Panc1 (cell line): ENCODE measurements around the gene LTBP2.

Source experiments
- POLR2AphosphoS5 ChIP-seq: IDR thresholded peaks from 2 replicates; pipeline ENCODE4 v1.6.1; 2012; ENCODE audit warnings: mild to moderate bottlenecking, low read depth, low read length, moderate library complexity
- SIN3A ChIP-seq: IDR thresholded peaks from 2 replicates; pipeline ENCODE4 v1.6.1; 2012; ENCODE audit warnings: low read depth, mild to moderate bottlenecking, low read length, moderate library complexity, borderline replicate concordance; ENCODE audit not compliant: insufficient read depth
- TF ChIP-seq, protein P1 (sequence below): fragments of 450-650 bp; IDR thresholded peaks from 2 replicates; pipeline ENCODE4 v1.5.1; 2017; ENCODE audit warnings: mild to moderate bottlenecking
- TF ChIP-seq, protein P2 (sequence below), 2 experiments: IDR thresholded peaks; 2 replicates each; pipeline ENCODE4 v1.6.1; 2011 to 2012; ENCODE audit warnings: low read depth in 2 of 2, control low read depth in 1 of 2, low read length in 1 of 2, mild to moderate bottlenecking in 1 of 2, moderate library complexity in 1 of 2; ENCODE audit not compliant: insufficient read depth in 1 of 2

DNA sequence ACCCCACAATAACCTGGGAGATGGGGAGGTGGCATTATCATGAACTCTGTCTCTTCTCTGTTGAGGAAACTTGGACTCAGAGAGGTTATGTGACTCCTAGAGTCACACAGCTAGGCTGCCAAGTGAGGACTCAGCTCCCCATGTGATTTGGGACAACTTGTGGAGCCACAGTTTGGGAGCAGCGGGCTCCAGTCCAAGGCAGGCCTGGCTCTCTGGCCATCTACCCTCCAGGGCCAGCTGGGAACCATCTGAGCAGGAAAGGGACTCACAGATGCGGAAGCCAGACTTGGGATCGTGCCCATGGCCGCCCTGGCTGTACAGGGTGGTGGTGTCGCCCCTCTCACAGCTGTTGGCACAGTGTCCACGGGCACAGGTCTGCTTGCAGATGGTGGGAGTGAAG, 59.4 kb downstream of the LTBP2 start:
- TF ChIP-seq, protein P1, sequence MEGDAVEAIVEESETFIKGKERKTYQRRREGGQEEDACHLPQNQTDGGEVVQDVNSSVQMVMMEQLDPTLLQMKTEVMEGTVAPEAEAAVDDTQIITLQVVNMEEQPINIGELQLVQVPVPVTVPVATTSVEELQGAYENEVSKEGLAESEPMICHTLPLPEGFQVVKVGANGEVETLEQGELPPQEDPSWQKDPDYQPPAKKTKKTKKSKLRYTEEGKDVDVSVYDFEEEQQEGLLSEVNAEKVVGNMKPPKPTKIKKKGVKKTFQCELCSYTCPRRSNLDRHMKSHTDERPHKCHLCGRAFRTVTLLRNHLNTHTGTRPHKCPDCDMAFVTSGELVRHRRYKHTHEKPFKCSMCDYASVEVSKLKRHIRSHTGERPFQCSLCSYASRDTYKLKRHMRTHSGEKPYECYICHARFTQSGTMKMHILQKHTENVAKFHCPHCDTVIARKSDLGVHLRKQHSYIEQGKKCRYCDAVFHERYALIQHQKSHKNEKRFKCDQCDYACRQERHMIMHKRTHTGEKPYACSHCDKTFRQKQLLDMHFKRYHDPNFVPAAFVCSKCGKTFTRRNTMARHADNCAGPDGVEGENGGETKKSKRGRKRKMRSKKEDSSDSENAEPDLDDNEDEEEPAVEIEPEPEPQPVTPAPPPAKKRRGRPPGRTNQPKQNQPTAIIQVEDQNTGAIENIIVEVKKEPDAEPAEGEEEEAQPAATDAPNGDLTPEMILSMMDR = no peak
- TF ChIP-seq POLR2AphosphoS5 (no peak), SIN3A (no peak)
- TF ChIP-seq, protein P2, sequence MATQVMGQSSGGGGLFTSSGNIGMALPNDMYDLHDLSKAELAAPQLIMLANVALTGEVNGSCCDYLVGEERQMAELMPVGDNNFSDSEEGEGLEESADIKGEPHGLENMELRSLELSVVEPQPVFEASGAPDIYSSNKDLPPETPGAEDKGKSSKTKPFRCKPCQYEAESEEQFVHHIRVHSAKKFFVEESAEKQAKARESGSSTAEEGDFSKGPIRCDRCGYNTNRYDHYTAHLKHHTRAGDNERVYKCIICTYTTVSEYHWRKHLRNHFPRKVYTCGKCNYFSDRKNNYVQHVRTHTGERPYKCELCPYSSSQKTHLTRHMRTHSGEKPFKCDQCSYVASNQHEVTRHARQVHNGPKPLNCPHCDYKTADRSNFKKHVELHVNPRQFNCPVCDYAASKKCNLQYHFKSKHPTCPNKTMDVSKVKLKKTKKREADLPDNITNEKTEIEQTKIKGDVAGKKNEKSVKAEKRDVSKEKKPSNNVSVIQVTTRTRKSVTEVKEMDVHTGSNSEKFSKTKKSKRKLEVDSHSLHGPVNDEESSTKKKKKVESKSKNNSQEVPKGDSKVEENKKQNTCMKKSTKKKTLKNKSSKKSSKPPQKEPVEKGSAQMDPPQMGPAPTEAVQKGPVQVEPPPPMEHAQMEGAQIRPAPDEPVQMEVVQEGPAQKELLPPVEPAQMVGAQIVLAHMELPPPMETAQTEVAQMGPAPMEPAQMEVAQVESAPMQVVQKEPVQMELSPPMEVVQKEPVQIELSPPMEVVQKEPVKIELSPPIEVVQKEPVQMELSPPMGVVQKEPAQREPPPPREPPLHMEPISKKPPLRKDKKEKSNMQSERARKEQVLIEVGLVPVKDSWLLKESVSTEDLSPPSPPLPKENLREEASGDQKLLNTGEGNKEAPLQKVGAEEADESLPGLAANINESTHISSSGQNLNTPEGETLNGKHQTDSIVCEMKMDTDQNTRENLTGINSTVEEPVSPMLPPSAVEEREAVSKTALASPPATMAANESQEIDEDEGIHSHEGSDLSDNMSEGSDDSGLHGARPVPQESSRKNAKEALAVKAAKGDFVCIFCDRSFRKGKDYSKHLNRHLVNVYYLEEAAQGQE (IDR thresholded peaks at IDR 0.05; ENCODE audit: insufficient read depth in 1 of 2, low read depth in 2 of 2, low read length in 1 of 2) = no peak
